Measurements from ENCODE around the gene CNGA4.

GRCh38 chr11:6248248-6248647 lies 9.4 kb downstream of the CNGA4 start:
- TF ChIP-seq EZH2 (IDR thresholded peaks at IDR 0.05) (no peak), FOXP2 (optimal IDR thresholded peaks at IDR 0.05; ENCODE audit: control extremely low read depth, extremely low read length, insufficient read depth) (no peak), POLR2AphosphoS5 (IDR thresholded peaks at IDR 0.05; ENCODE audit: borderline replicate concordance, low read depth, low read length) (no peak)
